NT2/D1 (cell line): ENCODE results near the gene TRMT44.

ENCODE experiments used
- DNase-seq: peaks from one replicate; pipeline ENCODE4 v3.0.0-alpha.2; 2011; ENCODE audit warnings: low read depth, low spot score
- H3K27me3 ChIP-seq: 2 replicates; pipeline ENCODE4 v1.6.0; 2011; ENCODE audit warnings: mild to moderate bottlenecking; ENCODE audit not compliant: insufficient read length, insufficient read depth
- H3K36me3 ChIP-seq: 2 replicates; pipeline ENCODE4 v1.6.1; 2011; ENCODE audit warnings: mild to moderate bottlenecking, low read length, mixed read lengths; ENCODE audit not compliant: insufficient read depth, insufficient read length
- H3K4me1 ChIP-seq: 2 replicates; pipeline ENCODE4 v1.5.1; 2011; ENCODE audit not compliant: insufficient read depth, insufficient read length
- H3K4me3 ChIP-seq: 2 replicates; pipeline ENCODE4 v1.5.1; 2011; ENCODE audit warnings: low read depth; ENCODE audit not compliant: insufficient read length
- H3K9ac ChIP-seq: 2 replicates; pipeline ENCODE4 v1.6.0; 2011; ENCODE audit warnings: low read depth; ENCODE audit not compliant: insufficient read length
- H3K9me3 ChIP-seq: 2 replicates; pipeline ENCODE4 v1.5.1; 2011; ENCODE audit warnings: mild to moderate bottlenecking, low read length; ENCODE audit not compliant: insufficient read depth
- SUZ12 ChIP-seq: IDR thresholded peaks from 2 replicates; pipeline ENCODE4 v1.6.1; 2011; ENCODE audit not compliant: insufficient read length, insufficient read depth; ENCODE audit errors: extremely low read depth
- YY1 ChIP-seq: IDR thresholded peaks from 2 replicates; pipeline ENCODE4 v1.6.1; 2011; ENCODE audit not compliant: insufficient read length, insufficient read depth
- ZNF274 ChIP-seq: IDR thresholded peaks from 2 replicates; pipeline ENCODE4 v1.6.1; 2011; ENCODE audit warnings: mild to moderate bottlenecking, low read depth, low read length

The TRMT44 gene

DNA sequence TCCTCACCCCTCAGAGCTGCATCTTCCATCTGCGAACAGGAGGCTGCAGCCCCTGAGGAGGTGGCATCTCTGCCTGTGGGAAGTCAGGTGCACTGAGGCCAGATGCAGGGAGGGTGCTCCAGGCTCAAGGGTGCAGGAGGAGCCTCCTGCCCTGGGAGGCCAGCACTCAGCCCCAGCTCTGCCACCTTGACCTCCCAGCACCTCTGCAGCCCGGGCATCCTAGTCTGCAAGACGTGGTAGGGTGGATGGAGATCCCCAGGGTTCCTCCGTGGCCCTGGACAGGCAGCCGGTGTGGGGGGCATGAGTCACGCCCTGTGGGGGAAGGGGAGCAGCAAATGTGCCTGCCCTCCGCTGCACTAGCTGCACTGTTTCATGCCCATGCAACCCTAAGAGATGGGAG is 64.7 kb downstream of the TRMT44 start:
- H3K27me3 ChIP-seq, result no peaks in the 10 kb centered on the region
- DNase-seq, result no peak
- H3K9ac ChIP-seq, result no peak overlapping the region
- peaks cover 5% of the 10 kb centered on the region; the same call in 1 of the 2 replicates for H3K9me3 ChIP-seq
- TF ChIP-seq ZNF274 (no peak), YY1 (no peak), SUZ12 (no peak)
- H3K36me3 ChIP-seq, result no peaks in the 10 kb centered on the region
- H3K4me1 ChIP-seq, result peaks cover 52% of the 10 kb centered on the region
- no peak overlapping the region for H3K4me3 ChIP-seq

DNA sequence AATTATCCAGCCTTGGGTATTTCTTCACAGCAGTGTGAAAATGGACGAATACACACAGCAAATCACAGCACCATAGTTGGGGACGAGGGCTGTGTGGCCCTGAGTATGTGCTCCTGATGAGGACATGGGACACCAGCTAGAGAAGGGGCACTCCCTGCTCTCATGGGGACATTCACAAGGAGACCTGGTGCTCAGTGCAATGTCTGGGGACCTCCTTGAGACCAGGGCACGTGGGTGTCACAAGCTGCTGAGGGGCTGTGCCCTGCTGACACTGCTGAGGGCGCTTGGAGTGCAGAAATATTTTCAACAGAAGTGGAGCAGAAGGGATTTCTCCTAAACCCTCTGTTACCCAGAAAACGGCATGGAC is 65.4 kb downstream of the TRMT44 start:
- Histone ChIP-seq H3K4me3 (no peak overlapping the region), H3K27me3 (no peaks in the 10 kb centered on the region), H3K4me1 (peaks cover 52% of the 10 kb centered on the region), H3K36me3 (no peaks in the 10 kb centered on the region), H3K9me3 (peaks cover 5% of the 10 kb centered on the region; the same call in 1 of the 2 replicates), H3K9ac (peak overlapping the region; percentile 12)
- no peak for DNase-seq
- TF ChIP-seq YY1 (no peak), ZNF274 (no peak), SUZ12 (no peak)

DNA sequence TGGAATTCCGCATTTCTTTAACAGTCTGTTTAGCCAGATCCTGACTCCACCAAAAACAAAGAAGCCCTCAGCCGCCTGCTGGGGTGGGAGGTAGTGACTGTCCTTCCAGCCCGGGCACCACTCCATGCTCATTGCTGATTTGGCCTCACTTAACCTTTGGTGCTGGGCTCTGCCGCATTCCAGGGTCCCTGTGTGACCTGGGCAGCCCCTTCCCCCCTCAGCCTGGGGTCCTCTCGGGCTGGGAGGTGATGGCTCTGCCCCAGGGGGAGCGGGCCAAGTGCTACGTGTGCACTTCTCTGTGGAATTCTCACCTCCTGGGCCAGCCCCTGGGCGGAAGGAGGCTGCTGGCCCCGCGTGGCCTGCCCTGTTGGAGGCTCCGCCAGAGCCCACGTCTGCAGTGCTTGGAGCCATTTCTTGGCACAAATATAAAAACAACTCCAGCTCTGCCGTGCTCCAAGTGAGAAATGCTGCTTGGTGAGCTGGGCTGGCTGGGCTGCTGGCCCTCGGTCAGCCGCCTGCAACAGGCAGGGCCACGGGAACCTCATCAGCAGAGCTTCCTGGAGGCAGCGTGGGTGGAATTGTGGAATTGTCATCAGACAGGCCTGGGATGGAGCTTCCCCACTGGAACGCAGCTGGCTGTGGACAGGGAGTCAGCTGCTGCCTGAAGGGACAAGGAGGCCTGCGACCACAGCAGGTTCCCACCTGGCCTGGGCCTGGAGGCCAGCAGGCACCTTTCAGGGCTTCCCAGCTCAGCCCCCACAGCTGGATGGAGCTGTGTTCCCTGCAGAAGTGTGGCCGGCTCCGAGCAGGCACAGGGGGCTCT is 66.0 kb downstream of the TRMT44 start:
- no peaks in the 10 kb centered on the region for H3K27me3 ChIP-seq

DNA sequence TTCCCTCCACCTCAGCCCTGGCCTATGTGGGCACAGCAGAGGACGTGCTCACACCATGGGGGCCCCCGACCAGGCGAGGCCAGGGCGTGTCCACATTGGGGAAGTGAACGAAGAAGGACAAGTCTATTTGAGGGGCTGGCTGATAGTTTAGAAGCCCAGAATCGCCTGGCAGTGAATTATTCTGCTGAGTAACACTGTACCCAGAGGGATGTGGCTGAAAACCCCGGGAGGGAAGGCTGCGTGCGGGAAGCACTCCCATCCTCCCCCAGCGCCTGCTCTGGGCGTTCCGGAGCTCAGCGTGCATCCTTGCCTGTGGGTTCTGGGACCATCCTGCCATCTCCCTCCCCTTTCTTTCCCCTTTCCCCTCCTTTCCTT is 66.6 kb downstream of the TRMT44 start:
- Histone ChIP-seq H3K4me1 (peaks cover 52% of the 10 kb centered on the region), H3K27me3 (no peaks in the 10 kb centered on the region), H3K4me3 (no peak overlapping the region), H3K36me3 (no peaks in the 10 kb centered on the region), H3K9ac (peak overlapping the region; percentile 71), H3K9me3 (peaks cover 4% of the 10 kb centered on the region; the same call in 1 of the 2 replicates)
- no peak for DNase-seq
- TF ChIP-seq ZNF274 (no peak), YY1 (no peak), SUZ12 (no peak)

More for the DNA sequence above, 66.0 kb downstream of the TRMT44 start:
- Histone ChIP-seq H3K4me1 (peaks cover 52% of the 10 kb centered on the region), H3K36me3 (no peaks in the 10 kb centered on the region), H3K9me3 (peaks cover 5% of the 10 kb centered on the region; the same call in 1 of the 2 replicates), H3K9ac (peak overlapping the region; percentile 71), H3K4me3 (no peak overlapping the region)
- TF ChIP-seq SUZ12 (no peak), YY1 (no peak), ZNF274 (no peak)
- DNase-seq, result peak; percentile 80

DNA sequence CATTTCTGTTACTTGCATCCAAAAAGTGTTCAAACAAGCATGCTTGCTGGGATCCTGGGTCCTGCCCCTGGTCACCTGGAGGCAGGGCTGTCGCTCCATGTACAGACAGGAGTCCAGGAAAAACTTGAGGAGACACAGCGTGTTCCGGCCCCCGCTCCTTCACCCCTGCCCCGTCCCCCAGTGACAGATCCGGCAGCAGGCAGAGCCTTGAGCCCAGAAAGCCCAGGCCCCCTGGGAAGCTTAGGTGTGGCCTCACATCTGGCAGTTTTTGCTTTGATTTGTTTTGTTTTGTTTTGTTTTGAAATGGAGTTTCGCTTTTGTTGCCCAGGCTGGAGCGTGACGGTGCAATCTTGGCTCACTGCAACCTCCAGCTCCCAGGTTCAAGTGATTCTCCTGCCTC is 67.0 kb downstream of the TRMT44 start:
- H3K4me3 ChIP-seq, result no peak overlapping the region
- H3K27me3 ChIP-seq, result no peaks in the 10 kb centered on the region
- peaks cover 48% of the 10 kb centered on the region for H3K4me1 ChIP-seq
- no peak for TF ChIP-seq YY1
- TF ChIP-seq ZNF274, result no peak
- TF ChIP-seq SUZ12, result no peak
- no peak overlapping the region for H3K9ac ChIP-seq
- H3K36me3 ChIP-seq, result no peaks in the 10 kb centered on the region
- no peak for DNase-seq
- 0 out of 2 replicates have a peak, but pooled peaks cover under 1% of the 10 kb centered on the region for H3K9me3 ChIP-seq

DNA sequence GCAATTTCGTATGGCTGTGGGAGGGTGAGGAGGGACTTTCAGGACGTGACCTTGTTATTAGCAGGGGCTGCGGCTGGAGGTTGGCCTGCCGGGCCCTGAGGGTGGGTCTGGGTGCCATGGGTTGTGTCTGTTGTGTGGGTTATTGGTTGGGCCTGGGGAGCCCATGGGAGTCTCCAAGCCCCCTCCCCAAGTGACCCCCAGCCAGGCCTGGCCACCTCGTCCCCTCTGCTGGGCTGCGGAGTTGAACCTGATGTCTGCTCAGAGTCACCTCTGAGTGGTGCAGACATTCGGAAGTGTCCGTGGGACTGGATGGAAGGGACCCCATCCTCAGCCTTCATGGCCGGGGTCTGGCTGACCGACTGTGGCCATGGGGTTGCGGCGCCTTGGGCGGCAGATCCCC is 67.7 kb downstream of the TRMT44 start:
- no peak for DNase-seq
- Histone ChIP-seq H3K4me3 (no peak overlapping the region), H3K9ac (no peak overlapping the region), H3K4me1 (peaks cover 42% of the 10 kb centered on the region), H3K36me3 (no peaks in the 10 kb centered on the region), H3K27me3 (no peaks in the 10 kb centered on the region), H3K9me3 (peaks cover 4% of the 10 kb centered on the region; the same call in 1 of the 2 replicates)
- TF ChIP-seq YY1, result no peak
- no peak for TF ChIP-seq SUZ12
- no peak for TF ChIP-seq ZNF274

DNA sequence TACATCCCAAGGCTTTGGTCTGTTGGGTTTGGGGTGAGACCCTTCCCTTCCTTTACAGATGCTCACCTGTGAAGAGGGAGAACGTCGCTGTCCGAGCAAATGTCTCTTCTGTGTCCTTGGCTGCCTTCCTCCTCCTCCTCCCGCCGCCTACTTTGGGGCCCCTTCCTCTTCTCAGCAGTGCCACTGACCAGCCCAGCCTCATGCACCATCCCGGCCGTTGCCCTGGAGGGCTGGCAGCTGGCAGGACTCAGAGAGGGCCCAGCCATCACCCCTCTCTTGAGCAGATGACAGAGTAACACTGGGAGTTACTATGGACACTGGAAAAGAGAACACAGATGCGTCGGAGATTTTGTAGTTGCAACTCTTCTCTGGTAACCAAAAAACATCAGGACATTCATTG is 68.2 kb downstream of the TRMT44 start:
- no peak overlapping the region for H3K9ac ChIP-seq
- no peaks in the 10 kb centered on the region for H3K36me3 ChIP-seq
- H3K9me3 ChIP-seq, result peaks cover 7% of the 10 kb centered on the region; the same call in 1 of the 2 replicates
- no peak overlapping the region for H3K4me3 ChIP-seq
- peaks cover 37% of the 10 kb centered on the region for H3K4me1 ChIP-seq
- no peak for TF ChIP-seq SUZ12
- TF ChIP-seq YY1, result no peak
- TF ChIP-seq ZNF274, result no peak
- DNase-seq, result no peak
- H3K27me3 ChIP-seq, result no peaks in the 10 kb centered on the region
